Measurements from ENCODE around the gene HSPB9.
"Not testable (repeated sequence)": the region's sequence is repeated elsewhere in the genome, so short reads cannot be mapped to it uniquely, and the experiment has no call there.

HSPB9 gene

DNA sequence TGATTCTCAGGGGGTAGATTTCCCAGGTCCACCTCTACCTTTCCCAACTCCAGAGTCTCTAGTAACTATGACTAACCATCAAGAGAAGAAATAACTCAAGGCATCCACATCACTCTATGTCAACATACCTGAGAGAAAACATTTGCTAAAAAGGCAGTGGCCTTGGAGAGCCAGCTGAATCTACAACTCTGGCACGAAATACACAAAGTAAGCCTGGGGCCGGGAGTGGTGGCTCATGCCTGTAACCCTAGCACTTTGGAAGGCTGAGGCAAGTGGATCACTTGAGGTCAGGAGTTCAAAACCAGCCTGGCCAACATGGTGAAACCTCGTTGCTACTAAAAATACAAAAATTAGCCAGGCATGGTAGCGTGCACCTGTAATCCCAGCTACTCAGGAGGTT lies 20.5 kb downstream of the HSPB9 start:
- not testable (repeated sequence) for DNase-seq (ENCODE audit: low read depth)

- no peak for DNase-seq (ENCODE audit: low read depth)
Observed at GRCh38 chr17:42146911-42147607, 24.5 kb downstream of the HSPB9 start.

DNA sequence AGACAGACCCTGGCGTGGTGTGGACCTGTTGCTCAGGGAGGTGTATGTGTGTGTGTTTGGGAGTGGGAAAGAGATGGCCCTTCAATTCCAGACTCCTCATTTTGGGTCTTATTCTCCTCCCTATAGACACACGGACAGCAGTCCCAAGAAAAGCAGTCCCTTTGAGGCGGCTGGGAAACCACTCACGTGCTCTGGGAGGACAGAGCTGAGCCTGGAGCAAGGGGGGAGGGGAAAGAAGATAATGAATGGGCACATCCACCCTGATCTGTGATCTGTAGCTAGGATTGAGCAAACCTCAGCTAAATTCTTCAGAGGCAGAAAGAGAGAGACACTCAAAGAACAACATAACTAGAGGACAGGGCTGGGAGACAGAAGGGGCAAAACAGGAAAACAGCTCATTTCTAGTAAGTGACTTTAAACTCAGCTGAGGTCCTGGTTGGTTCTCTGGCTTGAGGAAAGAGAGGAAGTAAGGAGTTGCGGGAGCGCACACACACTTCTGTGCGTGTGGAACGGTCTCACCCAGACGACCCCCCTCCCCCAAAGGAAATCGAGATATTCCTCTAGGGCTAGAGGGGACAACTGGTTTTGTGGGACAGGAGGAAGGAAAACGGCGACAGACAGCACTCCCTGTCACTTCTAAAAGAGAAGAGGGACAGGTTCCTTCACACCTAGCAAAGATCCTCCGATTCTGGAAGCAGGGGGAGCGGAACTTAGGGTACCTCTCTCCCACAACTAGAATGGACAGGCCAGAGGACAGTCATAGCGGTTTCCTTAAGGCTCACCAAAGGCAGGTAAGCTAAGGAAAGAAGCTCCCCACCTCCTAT lies 31.5 kb downstream of the HSPB9 start:
- no peak for DNase-seq (ENCODE audit: low read depth)

GRCh38 chr17:42155614-42156045 lies 33.0 kb downstream of the HSPB9 start:
- no peak for DNase-seq (ENCODE audit: low read depth)

- DNase-seq (ENCODE audit: low read depth): no peak
Observed at GRCh38 chr17:42159796-42160530, 37.4 kb downstream of the HSPB9 start.

DNA sequence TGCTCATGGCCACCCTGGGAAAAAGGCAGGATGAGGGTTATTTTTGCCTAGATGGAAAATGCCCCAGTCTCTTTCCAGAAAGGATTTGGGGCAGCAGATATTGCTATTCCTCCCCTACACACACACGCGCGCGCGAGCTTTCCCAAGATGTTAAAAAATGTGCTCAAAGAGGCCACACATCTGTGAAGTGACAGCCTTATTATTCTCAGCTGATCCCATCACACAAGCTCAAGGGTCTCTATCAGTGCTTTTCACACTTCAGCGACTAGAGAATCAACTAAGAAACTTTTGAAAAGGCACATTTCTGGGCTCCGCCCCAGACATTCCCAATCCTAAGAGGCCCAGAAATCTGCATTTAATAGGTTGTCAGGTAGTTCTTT lies 37.9 kb downstream of the HSPB9 start:
- DNase-seq (ENCODE audit: low read depth): no peak

DNA sequence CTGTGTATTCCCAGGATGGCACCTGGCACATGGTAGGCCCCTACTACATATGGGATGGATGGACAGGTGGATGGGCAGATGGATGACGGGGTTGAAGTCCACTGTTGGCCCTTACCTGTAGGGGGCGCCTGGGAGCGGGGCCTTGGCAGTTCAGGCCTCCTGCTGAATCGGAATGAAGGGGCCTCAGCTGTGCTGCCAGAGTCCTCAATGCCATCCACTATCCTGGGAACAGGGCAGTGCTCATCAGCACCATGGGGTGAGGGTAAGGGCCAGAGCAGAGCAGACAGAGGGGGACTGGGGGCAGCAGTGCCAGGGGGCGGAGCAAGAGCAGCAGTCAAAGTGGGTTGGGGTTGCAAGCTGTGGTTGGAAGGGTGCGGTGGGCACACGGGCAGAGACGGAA lies 40.5 kb downstream of the HSPB9 start:
- no peak for DNase-seq (ENCODE audit: low read depth)

DNA sequence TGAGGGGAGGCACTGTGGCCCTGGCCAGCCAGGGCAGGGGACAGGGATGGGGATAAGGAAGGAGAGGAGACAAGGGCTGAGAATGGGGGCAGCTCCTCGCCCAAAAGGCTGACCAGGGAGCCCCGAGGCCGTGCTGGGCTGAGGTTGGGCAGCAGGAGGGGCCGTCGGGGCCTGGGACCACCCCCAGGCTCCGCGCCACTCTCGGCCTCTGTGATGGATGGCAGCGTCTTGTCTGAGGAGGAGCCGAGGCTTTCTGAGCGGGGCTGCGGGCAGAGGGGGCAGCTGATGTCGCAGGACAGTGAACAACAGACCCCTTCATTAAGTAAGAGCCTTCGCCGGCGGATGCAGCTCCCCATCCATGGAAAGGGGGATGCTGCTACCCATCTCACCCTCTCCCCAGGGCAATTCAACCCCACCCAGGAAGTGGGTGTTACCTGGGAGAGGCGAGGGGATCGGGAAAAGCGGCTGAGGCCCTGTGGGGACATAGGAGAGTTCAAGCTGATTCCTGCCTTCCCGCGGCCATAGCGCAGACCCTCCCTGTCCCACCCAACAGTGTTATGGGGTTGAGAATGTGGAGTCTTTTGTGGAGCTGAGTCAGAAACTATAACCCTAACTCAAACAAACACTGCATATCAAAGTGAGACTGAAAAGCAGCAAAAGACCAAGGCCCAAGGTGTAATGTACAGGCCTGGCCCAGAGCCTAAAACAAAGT lies 41.2 kb downstream of the HSPB9 start:
- DNase-seq (ENCODE audit: low read depth): no peak

- no peak for DNase-seq (ENCODE audit: low read depth)
Observed at GRCh38 chr17:42165751-42166150, 43.1 kb downstream of the HSPB9 start.

- DNase-seq (ENCODE audit: low read depth): no peak
Observed at GRCh38 chr17:42166196-42166763, 43.7 kb downstream of the HSPB9 start.

DNA sequence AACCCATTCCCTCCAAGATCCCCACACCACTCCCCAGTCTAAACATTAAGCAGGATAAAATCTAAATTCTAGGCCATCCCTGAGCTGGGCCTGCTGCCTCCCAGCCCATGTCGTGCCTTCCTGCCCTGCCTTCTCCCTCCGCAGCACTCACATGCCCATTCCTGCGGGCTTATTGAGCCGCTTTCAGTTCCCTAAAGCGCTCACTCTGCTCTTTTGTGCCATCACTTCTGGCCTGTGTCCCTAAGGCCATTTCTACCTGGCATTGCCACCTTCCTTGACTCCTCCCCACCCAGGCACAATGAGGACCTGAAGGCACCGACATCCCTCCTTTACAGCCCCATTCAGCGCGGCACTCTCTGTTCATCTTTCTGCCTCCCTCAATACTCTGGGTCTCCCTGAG lies 45.2 kb downstream of the HSPB9 start:
- no peak for DNase-seq (ENCODE audit: low read depth)

- DNase-seq (ENCODE audit: low read depth): no peak
Observed at GRCh38 chr17:42169351-42169750, 46.7 kb downstream of the HSPB9 start.

GRCh38 chr17:42171831-42172230 lies 49.2 kb downstream of the HSPB9 start:
- DNase-seq (ENCODE audit: low read depth): no peak
